ENCODE data around the gene PHKA2. TPM values are rescaled to one million over a fixed set of nuclear protein-coding genes. Genes with fewer than 3 reads are reported as not detected.
A peak's percentile ranks its signal among the peaks of the same experiment; 100 is the strongest.

The PHKA2 gene
- total RNA-seq, 6 experiments from 2014 or later, result 48.9 to 114 (median 62.1) TPM

DNA sequence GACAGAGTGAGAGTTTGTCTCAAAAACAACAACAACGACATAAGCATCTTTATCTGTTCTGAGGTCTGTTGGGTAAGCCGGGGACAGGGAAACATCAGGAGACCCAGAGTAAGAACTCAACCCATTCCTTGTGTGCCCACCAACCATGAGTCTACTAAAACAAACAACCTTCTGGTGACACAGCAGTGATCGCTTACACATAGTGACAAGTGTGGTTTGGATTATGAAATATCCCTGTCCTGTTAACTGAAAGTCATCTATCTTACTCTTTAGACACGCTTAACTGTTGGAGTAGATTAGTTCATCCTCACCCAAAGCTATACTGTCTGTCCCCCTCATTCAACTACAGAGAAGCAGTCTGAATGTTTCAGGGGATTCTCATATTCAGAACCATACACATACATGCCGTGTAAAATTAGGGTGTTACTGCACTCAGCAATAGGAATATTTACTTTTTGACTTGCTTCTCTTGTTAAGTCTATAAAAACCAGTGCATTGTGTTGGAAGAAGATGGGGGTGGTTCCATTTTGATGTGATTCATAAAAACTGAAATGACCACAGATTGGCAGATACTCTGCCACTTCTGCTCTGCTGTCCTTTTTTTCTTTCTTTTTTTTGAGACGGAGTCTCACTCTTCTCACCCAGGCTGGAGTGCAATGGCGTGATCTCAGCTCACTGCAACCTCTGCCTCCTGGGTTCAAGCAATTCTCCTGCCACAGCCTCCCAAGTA is 27.4 kb downstream of the PHKA2 start:
- Histone ChIP-seq H3K9me3 (no peaks in the 10 kb centered on the region), H3K4me3 (no peak overlapping the region), H3K27ac (no peak overlapping the region), H3K27me3 (no peaks in the 10 kb centered on the region), H3K4me1 (no peaks in the 10 kb centered on the region), H3K36me3 (peaks cover 0 to 10% (median under 1%) of the 10 kb centered on the region in 4 donors)
- TF ChIP-seq POLR2A (IDR thresholded peaks at IDR 0.05), result no peak
- TF ChIP-seq, protein P1, sequence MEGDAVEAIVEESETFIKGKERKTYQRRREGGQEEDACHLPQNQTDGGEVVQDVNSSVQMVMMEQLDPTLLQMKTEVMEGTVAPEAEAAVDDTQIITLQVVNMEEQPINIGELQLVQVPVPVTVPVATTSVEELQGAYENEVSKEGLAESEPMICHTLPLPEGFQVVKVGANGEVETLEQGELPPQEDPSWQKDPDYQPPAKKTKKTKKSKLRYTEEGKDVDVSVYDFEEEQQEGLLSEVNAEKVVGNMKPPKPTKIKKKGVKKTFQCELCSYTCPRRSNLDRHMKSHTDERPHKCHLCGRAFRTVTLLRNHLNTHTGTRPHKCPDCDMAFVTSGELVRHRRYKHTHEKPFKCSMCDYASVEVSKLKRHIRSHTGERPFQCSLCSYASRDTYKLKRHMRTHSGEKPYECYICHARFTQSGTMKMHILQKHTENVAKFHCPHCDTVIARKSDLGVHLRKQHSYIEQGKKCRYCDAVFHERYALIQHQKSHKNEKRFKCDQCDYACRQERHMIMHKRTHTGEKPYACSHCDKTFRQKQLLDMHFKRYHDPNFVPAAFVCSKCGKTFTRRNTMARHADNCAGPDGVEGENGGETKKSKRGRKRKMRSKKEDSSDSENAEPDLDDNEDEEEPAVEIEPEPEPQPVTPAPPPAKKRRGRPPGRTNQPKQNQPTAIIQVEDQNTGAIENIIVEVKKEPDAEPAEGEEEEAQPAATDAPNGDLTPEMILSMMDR (IDR thresholded peaks at IDR 0.05), result no peak
- no peak for DNase-seq
- 63% methylated on average over 6 of the region's 7 CpGs for WGBS (ENCODE audit: insufficient coverage, low coverage, low lambda C conversion rate, missing lambda C conversion rate)
- peak; percentile 25 to 71 (median 40) for ATAC-seq
- intact Hi-C loops (cut with DNase I), result no loop called here

DNA sequence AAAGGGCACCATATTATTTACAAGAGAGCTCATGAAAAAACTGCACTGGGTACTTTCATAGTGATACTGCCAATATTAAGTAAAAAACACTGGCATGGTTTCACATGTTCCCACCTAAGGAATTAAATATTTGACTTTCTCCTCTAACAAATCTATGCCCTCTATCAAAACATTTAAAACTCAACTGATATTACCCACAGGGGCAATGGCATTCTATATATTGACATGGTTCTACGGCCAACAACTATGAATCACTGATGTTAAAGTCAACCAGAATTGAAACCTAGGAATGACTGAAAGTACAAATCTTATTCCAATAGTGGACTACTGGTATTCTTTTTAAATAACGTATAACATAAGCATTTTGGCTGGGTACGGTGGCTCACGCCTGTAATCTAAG is 28.2 kb downstream of the PHKA2 start:
- peak in 1 of 4 donors; percentile 35 for ATAC-seq
- Histone ChIP-seq H3K36me3 (peaks cover 0 to 10% (median 2%) of the 10 kb centered on the region in 4 donors), H3K4me1 (no peaks in the 10 kb centered on the region), H3K27ac (no peak overlapping the region), H3K9me3 (no peaks in the 10 kb centered on the region), H3K27me3 (no peaks in the 10 kb centered on the region), H3K4me3 (no peak overlapping the region)
- DNase-seq, result no peak
- intact Hi-C loops (cut with DNase I), result no loop called here
- WGBS (ENCODE audit: insufficient coverage, low coverage, low lambda C conversion rate, missing lambda C conversion rate), result 67% methylated on average over 4 of the region's 4 CpGs
- TF ChIP-seq, protein P1 (IDR thresholded peaks at IDR 0.05), result no peak
- TF ChIP-seq POLR2A (IDR thresholded peaks at IDR 0.05), result no peak

DNA sequence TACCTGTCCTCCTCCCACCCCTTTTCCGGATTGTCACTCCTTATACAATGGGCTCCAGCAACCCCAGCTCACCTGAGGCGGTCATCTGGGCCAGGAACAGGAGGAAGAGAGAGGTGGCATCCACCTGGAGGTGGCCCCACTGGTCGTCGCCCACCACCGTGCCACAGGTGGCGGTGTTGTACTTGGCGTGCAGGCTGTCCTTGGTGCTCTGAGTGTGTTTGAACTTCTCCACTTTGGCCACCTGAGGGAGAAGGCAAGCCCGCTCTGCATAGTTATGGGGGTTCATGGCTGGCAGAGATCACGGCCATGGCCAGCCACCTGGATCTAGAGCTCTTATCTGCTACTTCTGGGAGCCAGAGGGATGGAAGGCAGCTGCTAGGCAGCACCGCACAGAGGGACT is 32.9 kb downstream of the PHKA2 start:
- Histone ChIP-seq H3K36me3 (peaks cover 0 to 10% (median 4%) of the 10 kb centered on the region in 4 donors), H3K4me3 (no peak overlapping the region), H3K27ac (no peak overlapping the region), H3K27me3 (no peaks in the 10 kb centered on the region), H3K9me3 (no peaks in the 10 kb centered on the region), H3K4me1 (no peaks in the 10 kb centered on the region)
- DNase-seq (no peak), ATAC-seq (peak in 1 of 4 donors; percentile 35)
- TF ChIP-seq POLR2A (IDR thresholded peaks at IDR 0.05), result no peak
- TF ChIP-seq, protein P1 (IDR thresholded peaks at IDR 0.05), result no peak
- intact Hi-C loops (cut with DNase I), result no loop called here
- whole genome bisulfite sequencing (ENCODE audit: insufficient coverage, low coverage, low lambda C conversion rate, missing lambda C conversion rate), result 65% methylated on average over 5 of the region's 10 CpGs

DNA sequence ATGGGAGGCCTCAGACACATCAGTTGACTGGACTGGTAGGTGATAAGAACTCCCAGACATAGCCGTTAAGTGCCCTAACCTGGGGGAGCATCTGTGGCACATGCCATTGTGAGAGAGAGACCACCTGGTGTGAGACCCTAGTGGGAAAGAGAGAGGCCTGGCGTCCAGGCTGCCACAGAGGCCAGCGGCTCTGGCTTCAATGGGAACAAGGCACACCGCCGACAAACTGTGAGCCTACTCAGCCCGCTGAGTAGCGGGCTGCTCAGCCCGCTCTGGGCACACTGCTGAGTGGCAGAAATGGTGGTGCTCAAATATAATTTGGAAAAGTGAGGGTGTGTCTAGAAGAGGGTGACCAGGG is 34.0 kb downstream of the PHKA2 start:
- Histone ChIP-seq H3K36me3 (peaks cover 0 to 10% (median 4%) of the 10 kb centered on the region in 4 donors), H3K27me3 (no peaks in the 10 kb centered on the region), H3K4me1 (no peaks in the 10 kb centered on the region), H3K27ac (no peak overlapping the region), H3K4me3 (no peak overlapping the region), H3K9me3 (no peaks in the 10 kb centered on the region)
- TF ChIP-seq, protein P1 (IDR thresholded peaks at IDR 0.05), result no peak
- no peak for TF ChIP-seq POLR2A (IDR thresholded peaks at IDR 0.05)
- WGBS (ENCODE audit: insufficient coverage, low coverage, low lambda C conversion rate, missing lambda C conversion rate), result 95% methylated on average over 4 of the region's 8 CpGs
- ATAC-seq (no peak), DNase-seq (no peak)
- intact Hi-C loops (cut with DNase I), result no loop called here

All from right lobe of liver (tissue), 6 donors.